IPS-11a (cell line): ENCODE data around the gene PRICKLE2.

Experiments
- H3K4me3 ChIP-seq: one replicate; pipeline ENCODE4 v1.5.1; 2013; ENCODE audit warnings: low read depth, low read length, control low read depth

Gene PRICKLE2

DNA sequence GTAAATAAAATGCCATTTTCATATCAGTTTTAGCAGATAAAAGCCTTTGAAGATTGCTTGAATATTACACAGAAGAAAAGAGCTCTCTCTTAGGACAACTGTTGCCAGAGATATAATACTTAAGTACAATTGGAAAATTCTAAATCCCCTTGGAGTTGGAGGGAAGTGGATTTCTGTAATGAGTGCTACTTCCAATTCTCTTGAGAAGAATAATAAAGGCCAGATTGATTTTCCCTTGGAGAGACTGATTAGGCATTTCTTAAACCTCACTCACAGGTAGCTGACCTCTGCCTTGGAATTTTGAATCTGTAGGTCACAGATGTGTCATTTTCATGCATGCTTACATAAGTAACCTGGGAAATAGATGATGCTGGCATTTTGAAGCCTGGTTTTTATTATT is 172.1 kb downstream of the PRICKLE2 start:
- H3K4me3 ChIP-seq = no peak overlapping the region

GRCh38 chr3:64049832-64050231 is 175.4 kb downstream of the PRICKLE2 start:
- no peak overlapping the region for H3K4me3 ChIP-seq

- H3K4me3 ChIP-seq = no peak overlapping the region
Observed at GRCh38 chr3:64049136-64049535, 176.1 kb downstream of the PRICKLE2 start.

- no peak overlapping the region for H3K4me3 ChIP-seq
Observed at GRCh38 chr3:64048631-64049061, 176.6 kb downstream of the PRICKLE2 start.

DNA sequence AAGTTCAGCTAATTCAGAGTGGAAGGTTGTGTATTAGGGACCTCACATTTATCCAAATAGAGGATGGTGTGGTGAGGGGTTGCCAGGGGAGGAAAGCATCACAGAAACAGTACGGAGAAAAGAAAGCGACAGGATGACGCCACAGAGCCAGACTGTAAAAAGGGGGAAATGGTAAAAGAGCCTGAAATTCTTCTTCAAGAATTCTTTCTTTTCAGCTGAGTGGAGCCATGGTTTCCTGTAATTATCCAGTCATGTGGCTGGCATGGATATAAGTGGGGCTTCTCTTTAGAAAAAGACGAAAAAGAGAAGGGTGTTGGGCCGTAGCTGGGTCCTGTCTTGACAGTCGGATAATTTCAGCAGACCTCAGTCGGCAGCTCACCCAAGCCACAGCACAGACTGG is 177.5 kb downstream of the PRICKLE2 start:
- no peak overlapping the region for H3K4me3 ChIP-seq

DNA sequence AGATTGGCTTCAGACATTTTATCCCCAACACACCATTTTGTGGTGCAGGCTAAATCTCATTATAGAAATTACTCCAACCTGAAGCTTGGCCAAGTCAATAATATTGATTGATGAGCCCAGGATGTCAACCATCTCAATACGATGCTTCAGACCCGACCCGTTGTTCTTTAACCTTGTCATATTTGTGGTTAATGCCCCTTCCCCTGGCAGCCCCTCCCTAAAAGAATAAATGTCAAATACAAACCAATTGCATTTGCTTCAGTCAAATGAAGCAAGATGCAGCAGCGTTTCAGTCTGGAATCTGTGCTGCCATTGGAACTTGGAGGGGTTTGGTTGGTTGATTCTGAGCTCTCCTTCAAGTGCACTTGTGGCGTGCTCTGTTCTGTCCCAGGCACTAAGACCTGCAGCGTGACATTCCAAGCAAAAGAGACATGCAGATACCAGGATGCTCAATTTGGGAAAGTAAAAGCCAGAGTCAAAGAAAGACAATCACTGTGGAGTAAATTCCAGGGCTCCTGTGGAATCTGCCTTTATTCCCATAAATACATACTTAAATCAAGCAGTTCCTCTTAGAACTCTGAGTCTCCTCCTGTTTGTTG is 178.2 kb downstream of the PRICKLE2 start:
- no peak overlapping the region for H3K4me3 ChIP-seq

GRCh38 chr3:64046592-64046991 is 178.7 kb downstream of the PRICKLE2 start:
- H3K4me3 ChIP-seq = no peak overlapping the region

DNA sequence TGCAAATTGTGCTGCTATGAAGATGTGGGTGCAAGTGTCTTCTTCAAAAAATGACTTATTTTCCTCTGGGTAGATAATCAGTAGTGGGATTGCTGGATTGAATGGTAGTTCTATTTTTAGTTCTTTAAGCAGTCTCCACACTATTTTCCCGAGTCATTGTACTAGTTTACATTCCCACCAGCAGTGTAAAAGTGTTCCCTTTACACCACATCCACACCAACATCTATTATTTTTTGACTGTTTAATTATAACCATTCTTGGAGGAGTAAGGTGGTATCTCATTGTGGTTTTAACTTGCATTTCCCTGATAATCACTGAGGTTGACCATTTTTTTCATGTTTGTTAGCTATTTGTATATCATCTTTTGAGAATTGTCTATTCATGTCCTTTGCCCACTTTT is 182.3 kb downstream of the PRICKLE2 start:
- H3K4me3 ChIP-seq = no peak overlapping the region
